ENCODE data around the gene SPC24.

DNA sequence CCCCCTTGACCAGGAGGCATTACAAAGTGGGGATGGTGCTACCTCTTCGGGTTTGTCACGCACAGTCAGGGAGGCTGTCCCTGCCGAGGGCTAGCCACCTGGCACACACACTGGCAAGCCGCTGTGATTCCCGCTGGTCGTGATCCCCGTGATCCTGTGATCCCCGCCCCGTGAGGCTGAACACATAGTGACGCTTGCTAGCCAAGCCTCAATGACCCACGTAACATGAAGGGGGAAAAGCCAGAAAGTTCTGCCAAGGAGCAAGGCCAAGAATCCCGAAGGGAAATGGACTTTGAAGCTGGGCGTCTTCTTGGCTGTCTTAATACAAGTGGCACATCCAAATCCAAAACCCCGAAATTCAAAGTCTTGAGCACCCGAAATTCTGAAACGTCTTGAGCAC lies 52.6 kb downstream of the SPC24 start:
- TF ChIP-seq, protein P1, sequence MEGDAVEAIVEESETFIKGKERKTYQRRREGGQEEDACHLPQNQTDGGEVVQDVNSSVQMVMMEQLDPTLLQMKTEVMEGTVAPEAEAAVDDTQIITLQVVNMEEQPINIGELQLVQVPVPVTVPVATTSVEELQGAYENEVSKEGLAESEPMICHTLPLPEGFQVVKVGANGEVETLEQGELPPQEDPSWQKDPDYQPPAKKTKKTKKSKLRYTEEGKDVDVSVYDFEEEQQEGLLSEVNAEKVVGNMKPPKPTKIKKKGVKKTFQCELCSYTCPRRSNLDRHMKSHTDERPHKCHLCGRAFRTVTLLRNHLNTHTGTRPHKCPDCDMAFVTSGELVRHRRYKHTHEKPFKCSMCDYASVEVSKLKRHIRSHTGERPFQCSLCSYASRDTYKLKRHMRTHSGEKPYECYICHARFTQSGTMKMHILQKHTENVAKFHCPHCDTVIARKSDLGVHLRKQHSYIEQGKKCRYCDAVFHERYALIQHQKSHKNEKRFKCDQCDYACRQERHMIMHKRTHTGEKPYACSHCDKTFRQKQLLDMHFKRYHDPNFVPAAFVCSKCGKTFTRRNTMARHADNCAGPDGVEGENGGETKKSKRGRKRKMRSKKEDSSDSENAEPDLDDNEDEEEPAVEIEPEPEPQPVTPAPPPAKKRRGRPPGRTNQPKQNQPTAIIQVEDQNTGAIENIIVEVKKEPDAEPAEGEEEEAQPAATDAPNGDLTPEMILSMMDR (IDR thresholded peaks at IDR 0.05), result no peak
- TF ChIP-seq POLR2A (IDR thresholded peaks at IDR 0.05), result no peak
